Measurements from ENCODE around the gene EPC2. TPM values are rescaled to one million over a fixed set of nuclear protein-coding genes. Genes with fewer than 3 reads are reported as not detected.
"Not testable (repeated sequence)": the region's sequence is repeated elsewhere in the genome, so short reads cannot be mapped to it uniquely, and the experiment has no call there.

The EPC2 gene
- total RNA-seq, 1 donor from 2014 or later: 40.1 TPM

- TF ChIP-seq CTCF (IDR thresholded peaks at IDR 0.05): no peak
- intact Hi-C loops (cut with DNase I): no loop called here
- H3K4me3 ChIP-seq: no peak overlapping the region
- H3K27ac ChIP-seq: no peak overlapping the region
- no peak for ATAC-seq
- no peaks in the 10 kb centered on the region for H3K27me3 ChIP-seq
- H3K9me3 ChIP-seq: no peaks in the 10 kb centered on the region
- no peaks in the 10 kb centered on the region for H3K36me3 ChIP-seq
- H3K4me1 ChIP-seq: peaks cover 66% of the 10 kb centered on the region
- no peak for DNase-seq
These were observed 8.9 kb downstream of the EPC2 start for GRCh38 chr2:148653437-148653836.

DNA sequence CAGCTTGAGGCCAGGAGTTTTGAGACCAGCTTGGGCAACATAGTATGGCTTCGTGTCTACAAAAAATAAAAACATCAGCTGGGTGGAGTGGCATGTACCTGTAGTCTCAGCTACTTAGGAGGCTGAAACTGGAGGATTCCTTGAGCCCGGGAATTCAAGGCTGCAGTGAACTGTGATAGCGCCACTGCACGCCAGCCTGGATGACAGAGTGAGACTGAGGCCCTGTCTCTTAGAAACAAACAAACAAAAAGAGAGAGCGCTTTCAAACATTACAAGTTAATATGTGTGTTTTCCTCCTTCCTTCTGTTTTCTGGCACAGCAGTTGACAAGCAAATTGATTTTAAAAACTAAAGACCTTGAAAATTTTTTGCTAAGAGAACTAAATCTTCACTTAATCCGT lies 9.9 kb downstream of the EPC2 start:
- ATAC-seq: no peak
- peaks cover 68% of the 10 kb centered on the region for H3K4me1 ChIP-seq
- H3K4me3 ChIP-seq: no peak overlapping the region
- H3K36me3 ChIP-seq: no peaks in the 10 kb centered on the region
- no peaks in the 10 kb centered on the region for H3K9me3 ChIP-seq
- intact Hi-C loops (cut with DNase I): no loop called here
- no peaks in the 10 kb centered on the region for H3K27me3 ChIP-seq
- DNase-seq: no peak
- H3K27ac ChIP-seq: no peak overlapping the region
- no peak for TF ChIP-seq CTCF (IDR thresholded peaks at IDR 0.05)

DNA sequence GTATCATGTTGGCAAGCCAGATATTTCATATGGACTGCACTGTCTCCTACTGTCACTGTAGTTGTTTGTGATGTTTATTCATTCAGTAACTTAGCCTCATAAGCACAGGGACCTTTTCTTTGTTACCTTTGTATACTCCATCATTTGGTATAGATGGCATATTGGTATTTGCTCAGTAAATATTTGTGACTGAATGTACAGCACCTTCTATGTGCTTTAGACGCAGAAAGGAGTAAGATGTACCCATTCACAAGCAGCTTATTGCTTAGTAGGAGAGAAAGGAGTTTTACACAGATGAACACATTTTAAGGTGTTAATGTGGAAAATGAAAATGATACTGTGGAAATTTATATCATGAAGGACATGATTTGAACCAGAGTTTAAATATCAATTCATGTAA lies 12.0 kb downstream of the EPC2 start:
- no peak for TF ChIP-seq CTCF (IDR thresholded peaks at IDR 0.05)
- Histone ChIP-seq H3K4me1 (peaks cover 70% of the 10 kb centered on the region), H3K4me3 (no peak overlapping the region), H3K9me3 (no peaks in the 10 kb centered on the region), H3K27me3 (no peaks in the 10 kb centered on the region), H3K27ac (no peak overlapping the region), H3K36me3 (no peaks in the 10 kb centered on the region)
- DNase-seq (no peak), ATAC-seq (no peak)
- intact Hi-C loops (cut with DNase I): no loop called here

- Histone ChIP-seq H3K4me1 (peaks cover 50% of the 10 kb centered on the region), H3K9me3 (no peaks in the 10 kb centered on the region), H3K36me3 (no peaks in the 10 kb centered on the region), H3K27me3 (no peaks in the 10 kb centered on the region), H3K27ac (peak overlapping the region; percentile 28), H3K4me3 (no peak overlapping the region)
- TF ChIP-seq CTCF (IDR thresholded peaks at IDR 0.05): no peak
- intact Hi-C loops (cut with DNase I): no loop called here
- DNase-seq (no peak), ATAC-seq (peak; percentile 70)
These were observed 14.5 kb downstream of the EPC2 start for GRCh38 chr2:148658807-148659722.

- Histone ChIP-seq H3K4me1 (peaks cover 50% of the 10 kb centered on the region), H3K4me3 (no peak overlapping the region), H3K36me3 (no peaks in the 10 kb centered on the region), H3K27me3 (no peaks in the 10 kb centered on the region), H3K9me3 (no peaks in the 10 kb centered on the region), H3K27ac (no peak overlapping the region)
- DNase-seq (no peak), ATAC-seq (no peak)
- TF ChIP-seq CTCF (IDR thresholded peaks at IDR 0.05): no peak
- intact Hi-C loops (cut with DNase I): no loop called here
These were observed 16.4 kb downstream of the EPC2 start for GRCh38 chr2:148660999-148661398.

- intact Hi-C loops (cut with DNase I); H3K36me3 ChIP-seq; ATAC-seq; H3K4me3 ChIP-seq; H3K27me3 ChIP-seq; H3K9me3 ChIP-seq; DNase-seq; H3K27ac ChIP-seq: not testable (repeated sequence)
- peaks cover 40% of the 10 kb centered on the region for H3K4me1 ChIP-seq
These were observed 17.8 kb downstream of the EPC2 start for GRCh38 chr2:148662332-148662731.
